GM12872 (cell line): ENCODE measurements around the gene MYO7B.

Source experiments
- CTCF ChIP-seq: IDR thresholded peaks from 3 replicates; pipeline ENCODE4 v1.5.1; 2011; ENCODE audit warnings: low read depth, mild to moderate bottlenecking, low read length, moderate library complexity; ENCODE audit not compliant: insufficient read depth

The MYO7B gene

DNA sequence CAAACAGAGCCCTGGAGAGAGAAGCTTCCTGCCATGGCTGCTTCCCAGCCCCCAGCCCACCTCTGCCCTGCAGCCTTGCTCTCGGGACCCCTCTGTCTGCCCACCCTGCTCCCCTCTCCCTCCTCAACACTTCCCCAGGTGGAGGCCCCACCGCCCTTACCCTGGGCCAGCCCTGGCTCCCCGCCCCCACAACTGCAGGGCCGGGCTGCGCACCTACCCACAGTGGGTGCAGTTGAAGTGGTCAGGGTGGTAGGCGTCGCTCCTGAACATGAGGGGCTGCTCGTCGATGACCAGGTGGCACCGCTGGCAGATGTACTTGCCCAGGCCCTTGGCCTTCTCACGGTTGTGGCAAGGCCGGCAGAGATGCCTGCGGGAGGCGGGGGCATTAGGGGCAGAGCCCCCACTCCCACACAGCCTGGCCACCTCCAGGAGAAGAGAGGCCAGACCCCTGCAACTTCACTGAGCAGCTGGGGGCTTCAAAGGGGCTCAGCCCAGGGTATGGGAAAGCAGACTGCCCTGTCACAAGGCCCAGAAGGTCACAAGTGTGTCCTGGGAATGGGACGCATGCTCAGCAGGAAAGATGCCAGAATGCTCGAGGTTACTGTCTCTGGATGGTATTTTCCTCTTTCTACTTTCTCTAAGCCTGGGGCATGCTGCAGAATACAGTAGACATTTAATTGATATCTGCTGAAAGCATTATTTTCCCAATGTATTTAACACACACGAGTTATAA is 107.4 kb downstream of the MYO7B start:
- no peak for TF ChIP-seq CTCF

DNA sequence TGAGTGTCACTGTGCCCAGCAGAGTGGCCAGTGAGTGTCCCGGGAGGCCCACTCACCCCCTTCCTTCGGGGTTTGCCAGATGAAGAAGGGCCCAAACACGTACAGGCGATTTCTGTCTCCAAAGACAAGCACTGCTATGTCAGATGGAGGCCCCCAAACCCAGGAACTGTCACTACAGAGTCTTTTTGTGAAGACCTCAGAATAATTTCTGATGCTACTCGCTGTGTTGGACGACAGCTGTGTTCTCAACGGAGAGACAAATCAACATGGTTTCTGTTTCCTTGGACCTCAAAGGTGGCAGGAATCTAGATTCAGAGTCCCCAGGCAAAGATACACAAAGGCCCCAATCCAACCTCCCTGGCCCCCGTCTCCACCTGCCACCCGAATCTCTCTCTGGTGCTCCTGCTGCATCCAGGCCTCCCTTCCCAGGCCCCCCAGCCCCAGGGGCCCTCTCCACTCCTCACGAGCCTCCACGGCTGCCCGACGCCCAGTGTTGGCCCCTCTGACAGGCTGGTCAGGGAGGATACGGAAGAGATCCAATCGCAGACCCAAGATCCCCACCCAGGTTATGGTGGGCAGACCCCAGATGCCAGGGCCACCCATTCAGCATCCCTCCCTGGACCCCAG is 108.1 kb downstream of the MYO7B start:
- no peak for TF ChIP-seq CTCF

- peak; percentile 33; the same call in 1 of the 3 replicates for TF ChIP-seq CTCF
Observed at GRCh38 chr2:127644066-127645025, 108.9 kb downstream of the MYO7B start.

DNA sequence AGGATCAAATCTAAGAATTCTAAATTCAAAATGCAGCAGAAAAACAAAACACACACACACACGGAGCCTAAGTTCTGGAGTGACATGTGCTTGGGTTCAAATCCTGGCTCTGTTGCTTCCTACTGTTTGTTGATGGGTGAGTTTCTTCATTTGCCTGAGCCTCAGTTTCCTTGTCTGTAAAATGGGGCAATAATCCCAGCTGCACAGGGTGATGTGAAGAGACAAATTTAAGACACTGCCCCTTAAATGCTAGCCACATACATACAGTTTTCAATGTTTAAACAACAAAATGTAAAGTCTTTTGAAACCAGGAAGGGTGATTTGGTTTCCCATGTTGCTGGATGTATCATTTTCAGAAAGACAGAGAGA is 109.5 kb downstream of the MYO7B start:
- no peak for TF ChIP-seq CTCF

DNA sequence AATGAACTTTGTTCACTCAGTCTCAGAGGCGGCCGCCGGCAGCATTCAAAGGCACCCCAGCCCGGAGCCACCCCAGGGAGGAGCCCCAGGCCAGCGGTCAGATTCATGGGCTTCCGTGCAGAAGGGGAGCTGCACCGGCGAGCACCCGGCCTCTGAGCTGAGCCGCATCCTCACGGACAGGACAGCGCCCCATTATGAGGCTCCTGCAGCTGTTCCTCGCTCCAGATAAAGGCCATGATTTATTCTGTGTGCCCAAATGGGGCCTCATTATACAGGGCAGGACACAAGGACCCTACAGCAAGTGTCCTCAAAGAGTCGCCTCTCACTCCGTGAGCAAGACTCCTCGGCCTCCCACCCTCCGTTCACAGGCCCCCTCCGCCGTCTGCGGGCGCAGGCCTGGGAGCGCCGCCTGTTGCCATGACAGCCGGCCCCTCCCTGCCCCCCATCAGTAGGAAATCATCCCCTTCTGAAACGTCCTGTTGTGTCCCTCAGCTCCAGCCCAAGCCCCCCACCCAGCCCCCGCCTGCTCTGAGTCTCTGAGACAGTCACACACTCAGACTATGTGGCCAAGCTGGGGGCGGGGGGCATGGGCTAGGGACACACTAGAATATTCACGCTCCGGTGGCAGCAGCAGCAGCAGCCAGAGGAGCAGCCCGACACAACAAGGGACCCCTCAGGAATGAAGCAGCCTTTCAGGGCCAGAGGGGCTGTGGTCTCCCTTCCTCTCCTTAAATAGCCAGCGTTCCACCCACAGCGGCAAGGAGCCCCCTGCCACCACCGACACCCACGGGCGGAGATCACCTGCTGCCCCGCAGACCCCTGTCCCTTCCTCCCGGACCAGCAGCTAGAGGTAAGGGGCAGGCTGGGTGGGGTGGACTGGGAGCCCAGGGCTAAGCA is 110.2 kb downstream of the MYO7B start, which contains the start of gene GPR17:
TSS of gene GPR17 (plus strand) at position 759 of the 897 bp plus-strand sequence. CDS start 4,583 bp downstream, outside the sequence.
- TF ChIP-seq CTCF = no peak

GRCh38 chr2:127646487-127647241 is 111.2 kb downstream of the MYO7B start:
- TF ChIP-seq CTCF = no peak
